Smooth muscle cell (in vitro differentiated cells): ENCODE results near the gene PLPP7. TPM values are rescaled to one million over a fixed set of nuclear protein-coding genes. Genes with fewer than 3 reads are reported as not detected.

Experiments used
- DNase-seq: peaks from one replicate; lab custom pipeline; 2025; ENCODE audit not compliant: unreplicated experiment; lab: John Stamatoyannopoulos, UW
- H2AFZ ChIP-seq: fragments of 200-600 bp; sonication (generic); 2 replicates; pipeline ENCODE4 v1.6.0; 2016; ENCODE audit warnings: antibody characterized with exemption, low read depth, mild to moderate bottlenecking
- H3F3A ChIP-seq: fragments of 200-600 bp; sonication (generic); 2 replicates; pipeline ENCODE4 v1.6.0; 2017; ENCODE audit warnings: antibody characterized with exemption, low read depth
- H3K27ac ChIP-seq: fragments of 200-600 bp; sonication (generic); 2 replicates; pipeline ENCODE4 v1.5.1; 2016; ENCODE audit warnings: low read depth, mild to moderate bottlenecking
- H3K27me3 ChIP-seq: fragments of 200-600 bp; sonication (generic); 2 replicates; pipeline ENCODE4 v1.6.1; 2016; ENCODE audit warnings: low read depth, mild to moderate bottlenecking
- H3K36me3 ChIP-seq: fragments of 200-600 bp; sonication (generic); 2 replicates; pipeline ENCODE4 v1.5.1; 2016; ENCODE audit warnings: low read depth
- H3K4me1 ChIP-seq: fragments of 200-600 bp; sonication (generic); 2 replicates; pipeline ENCODE4 v1.5.1; 2016; ENCODE audit warnings: low read depth
- H3K4me2 ChIP-seq: fragments of 200-600 bp; sonication (generic); 2 replicates; pipeline ENCODE4 v1.6.0; 2016; ENCODE audit warnings: mild to moderate bottlenecking
- H3K4me3 ChIP-seq: fragments of 200-600 bp; sonication (generic); 2 replicates; pipeline ENCODE4 v1.5.1; 2016; ENCODE audit warnings: mild to moderate bottlenecking
- H3K79me2 ChIP-seq: fragments of 200-600 bp; sonication (generic); 2 replicates; pipeline ENCODE4 v1.6.0; 2016; ENCODE audit warnings: low read depth, mild to moderate bottlenecking
- H3K9ac ChIP-seq: fragments of 200-600 bp; sonication (generic); 2 replicates; pipeline ENCODE4 v1.6.0; 2016; ENCODE audit warnings: low read depth
- H3K9me3 ChIP-seq: fragments of 200-600 bp; sonication (generic); replicated peaks from 2 replicates; pipeline ENCODE4 v1.5.1; 2016; ENCODE audit warnings: low read depth
- H4K20me1 ChIP-seq: fragments of 200-600 bp; sonication (generic); 2 replicates; pipeline ENCODE4 v1.6.0; 2016; ENCODE audit warnings: low read depth
- CTCF ChIP-seq: fragments of 200-600 bp; sonication (generic); IDR thresholded peaks from 2 replicates; pipeline ENCODE4 v1.5.1; 2017; ENCODE audit warnings: borderline replicate concordance, mild to moderate bottlenecking, antibody characterized with exemption; ENCODE audit not compliant: insufficient read depth, poor library complexity, severe bottlenecking
- WGBS: methylation state at CpG from one replicate; pipeline ENCODE4 v1.1.7; 2016; ENCODE audit warnings: low lambda C conversion rate; 5-methylcytosine and 5-hydroxymethylcytosine counted together
- polyA plus RNA-seq: library from polyadenylated mRNA; unstranded; fragments of >200 nt; fragmentation: Nextera tagmentation; extraction: Ambion mirVana; gene quantifications from 2 replicates; pipeline ENCODE4 v1.2.1, GENCODE V29; 2016
- total RNA-seq: library from RNA; depleted of rRNA; stranded (reverse); fragments of >200 nt; gene quantifications from 2 replicates; pipeline ENCODE4 v1.2.3, GENCODE V29; 2014

The PLPP7 gene
- total and polyA plus RNA-seq, 2 experiments from 2014 or later: 3.3 to 4.2 TPM

DNA sequence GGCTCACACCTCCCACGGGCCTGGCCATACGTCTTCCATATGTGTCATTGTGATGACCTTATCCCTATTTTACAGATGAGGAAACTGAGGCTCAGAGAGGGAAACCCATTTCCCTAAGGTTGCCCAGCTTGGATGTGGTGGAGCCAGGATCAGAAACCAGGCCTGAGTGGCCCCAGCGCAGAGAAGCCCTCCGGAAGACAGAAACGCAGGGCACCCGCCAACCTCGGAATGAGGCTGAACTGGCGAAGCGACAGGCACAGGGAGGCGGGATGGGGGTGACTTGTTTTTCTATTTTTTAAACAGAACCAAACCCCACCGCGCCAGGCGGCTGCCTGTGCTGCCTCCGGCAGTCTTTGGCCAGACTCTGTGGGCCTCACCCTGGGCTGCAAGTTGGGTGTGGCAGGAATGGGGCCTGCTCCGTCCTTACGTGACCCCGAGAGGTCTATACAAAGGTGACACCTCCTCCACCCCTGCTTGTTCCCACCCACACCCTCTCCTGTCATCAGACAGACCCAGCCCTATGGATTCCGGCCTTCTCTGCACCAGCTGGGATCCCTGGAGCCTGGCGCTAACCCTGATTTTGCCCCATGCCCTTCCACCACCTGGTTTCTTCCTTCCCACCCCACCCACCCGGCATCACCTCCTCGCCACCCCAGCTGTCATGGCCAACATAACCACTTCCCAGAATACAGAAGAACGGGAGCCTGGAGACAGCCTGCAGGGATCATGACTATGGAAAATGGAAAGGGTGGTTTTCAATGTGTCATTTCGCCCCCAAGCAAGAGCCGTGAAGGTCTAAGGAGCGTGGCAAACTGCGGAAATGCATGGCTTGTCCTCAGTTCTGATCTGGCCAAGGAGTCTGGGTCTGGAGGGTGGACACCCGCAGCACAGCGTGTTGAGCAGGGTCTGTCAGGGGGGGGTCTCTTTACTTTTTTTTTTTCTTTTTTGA is 23.6 kb downstream of the PLPP7 start:
- Histone ChIP-seq H3K79me2 (no peaks in the 10 kb centered on the region), H2AFZ (no peak overlapping the region), H3K9ac (no peak overlapping the region), H3F3A (no peaks in the 10 kb centered on the region), H3K36me3 (no peaks in the 10 kb centered on the region), H4K20me1 (no peaks in the 10 kb centered on the region), H3K27ac (no peak overlapping the region), H3K27me3 (no peaks in the 10 kb centered on the region), H3K4me2 (no peak overlapping the region), H3K4me1 (no peaks in the 10 kb centered on the region), H3K9me3 (no peaks in the 10 kb centered on the region), H3K4me3 (no peak overlapping the region)
- no peak for DNase-seq
- 91% methylated on average over 28 of the region's 28 CpGs for WGBS
- no peak for TF ChIP-seq CTCF

DNA sequence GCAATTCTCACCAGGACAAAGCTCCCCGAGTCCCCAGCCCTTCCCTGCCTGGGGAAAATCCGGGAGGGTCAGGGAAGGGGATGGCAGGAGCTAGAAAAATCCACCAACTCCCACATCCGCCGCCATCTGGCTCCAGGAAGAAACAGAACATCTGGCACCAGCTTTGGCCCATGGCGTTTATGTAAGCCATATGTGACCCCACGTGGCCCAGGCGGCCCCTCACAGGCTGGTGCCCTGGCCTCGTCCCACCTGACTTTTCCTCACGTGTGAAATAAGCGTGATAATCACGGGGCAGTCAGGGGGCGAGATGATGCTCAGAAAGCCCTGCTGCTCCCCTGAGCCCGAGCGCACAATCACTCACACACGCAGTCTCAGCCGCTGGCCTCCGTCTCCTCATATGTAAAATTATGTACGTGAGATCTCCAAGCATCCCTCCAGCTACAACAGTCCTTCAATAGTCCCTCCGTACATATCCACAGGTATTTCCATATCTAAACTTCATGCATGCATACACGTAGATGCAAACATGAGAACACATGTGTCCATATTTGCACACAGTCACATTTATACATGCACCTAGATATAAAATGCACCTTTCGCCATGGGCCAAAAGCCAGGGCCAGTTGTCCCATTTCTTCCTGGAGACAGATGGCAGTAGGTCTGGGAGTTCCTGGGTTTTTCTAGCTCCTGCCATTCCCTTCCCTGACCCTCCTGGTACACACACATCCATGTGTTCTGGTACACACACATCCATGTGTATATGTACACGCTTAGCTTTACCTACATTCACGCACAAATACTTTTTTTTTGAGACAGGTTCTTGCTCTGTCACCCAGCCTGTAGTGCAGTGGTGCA is 28.9 kb downstream of the PLPP7 start:
- no peak for DNase-seq
- H3K4me2 ChIP-seq: no peak overlapping the region
- no peak overlapping the region for H3K9ac ChIP-seq
- no peaks in the 10 kb centered on the region for H3K9me3 ChIP-seq
- H3K27me3 ChIP-seq: no peaks in the 10 kb centered on the region
- no peaks in the 10 kb centered on the region for H4K20me1 ChIP-seq
- H3K36me3 ChIP-seq: no peaks in the 10 kb centered on the region
- no peaks in the 10 kb centered on the region for H3F3A ChIP-seq
- TF ChIP-seq CTCF: no peak
- no peaks in the 10 kb centered on the region for H3K79me2 ChIP-seq
- WGBS: 92% methylated on average over 23 of the region's 23 CpGs
- no peaks in the 10 kb centered on the region for H3K4me1 ChIP-seq
- no peak overlapping the region for H2AFZ ChIP-seq
- H3K27ac ChIP-seq: no peak overlapping the region
- no peak overlapping the region for H3K4me3 ChIP-seq

DNA sequence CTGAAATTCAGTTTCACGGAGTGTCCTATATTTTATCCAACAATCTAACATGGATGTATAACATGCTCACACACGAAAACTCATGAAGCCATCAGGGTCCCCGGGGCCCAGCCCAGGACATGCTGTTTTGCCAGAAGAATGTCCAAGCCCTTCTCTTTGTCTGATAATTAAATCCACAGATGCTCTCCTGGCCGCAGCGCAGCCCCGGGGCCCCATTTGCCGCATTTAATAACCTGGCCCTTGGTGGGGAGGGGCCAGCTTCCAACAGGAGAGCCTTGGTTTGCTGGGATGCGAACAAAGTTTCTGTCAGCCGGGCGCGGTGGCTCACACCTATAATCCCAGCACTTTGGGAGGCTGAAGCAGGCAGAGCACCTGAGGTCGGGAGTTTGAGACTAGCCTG is 30.0 kb downstream of the PLPP7 start:
- H3K27ac ChIP-seq: no peak overlapping the region
- no peaks in the 10 kb centered on the region for H3F3A ChIP-seq
- H3K4me3 ChIP-seq: no peak overlapping the region
- H3K4me2 ChIP-seq: no peak overlapping the region
- no peak for DNase-seq
- WGBS: 89% methylated on average over 12 of the region's 12 CpGs
- no peaks in the 10 kb centered on the region for H3K79me2 ChIP-seq
- H2AFZ ChIP-seq: no peak overlapping the region
- no peaks in the 10 kb centered on the region for H3K27me3 ChIP-seq
- no peaks in the 10 kb centered on the region for H4K20me1 ChIP-seq
- H3K9ac ChIP-seq: no peak overlapping the region
- no peak for TF ChIP-seq CTCF
- H3K9me3 ChIP-seq: no peaks in the 10 kb centered on the region
- no peaks in the 10 kb centered on the region for H3K36me3 ChIP-seq
- no peaks in the 10 kb centered on the region for H3K4me1 ChIP-seq
